GM23248 (cell line): Measurements from ENCODE around the gene IFIT1B. TPM values are rescaled to one million over a fixed set of nuclear protein-coding genes. Genes with fewer than 3 reads are reported as not detected.
"Not testable (repeated sequence)": the region's sequence is repeated elsewhere in the genome, so short reads cannot be mapped to it uniquely, and the experiment has no call there.

Source experiments
- DNase-seq: peaks from one replicate; pipeline ENCODE4 v3.0.0-alpha.2; 2015
- H2AFZ ChIP-seq: fragments of 200-600 bp; sonication (generic); 2 replicates; pipeline ENCODE4 v1.6.1; 2016; ENCODE audit warnings: antibody characterized with exemption
- H3F3A ChIP-seq: fragments of 200-600 bp; sonication (generic); 2 replicates; pipeline ENCODE4 v1.6.1; 2016; ENCODE audit warnings: mild to moderate bottlenecking, antibody characterized with exemption, mixed run types; ENCODE audit not compliant: insufficient read depth
- H3K27ac ChIP-seq: fragments of 200-600 bp; sonication (generic); 2 replicates; pipeline ENCODE4 v1.5.1; 2016; ENCODE audit warnings: mild to moderate bottlenecking
- H3K27me3 ChIP-seq: fragments of 200-600 bp; sonication (generic); replicated peaks from 2 replicates; pipeline ENCODE4 v1.6.1; 2016; ENCODE audit warnings: mild to moderate bottlenecking; ENCODE audit not compliant: insufficient read depth
- H3K36me3 ChIP-seq: fragments of 200-600 bp; sonication (generic); 2 replicates; pipeline ENCODE4 v1.6.1; 2016; ENCODE audit warnings: low read depth, mild to moderate bottlenecking
- H3K4me1 ChIP-seq: fragments of 200-600 bp; sonication (generic); 2 replicates; pipeline ENCODE4 v1.6.1; 2016; ENCODE audit warnings: mild to moderate bottlenecking; ENCODE audit not compliant: insufficient read depth
- H3K4me2 ChIP-seq: fragments of 200-600 bp; sonication (generic); one replicate; pipeline ENCODE4 v1.6.1; 2016; ENCODE audit warnings: mild to moderate bottlenecking; ENCODE audit not compliant: unreplicated experiment
- H3K4me3 ChIP-seq: fragments of 200-600 bp; sonication (generic); 2 replicates; pipeline ENCODE4 v1.5.1; 2016; ENCODE audit warnings: mild to moderate bottlenecking
- H3K79me2 ChIP-seq: fragments of 200-600 bp; sonication (generic); 2 replicates; pipeline ENCODE4 v1.6.1; 2016; ENCODE audit warnings: mild to moderate bottlenecking; ENCODE audit not compliant: insufficient read depth
- H3K9ac ChIP-seq: fragments of 200-600 bp; sonication (generic); 2 replicates; pipeline ENCODE4 v1.6.1; 2016; ENCODE audit warnings: mild to moderate bottlenecking
- H3K9me2 ChIP-seq: fragments of 200-600 bp; sonication (generic); 2 replicates; pipeline ENCODE4 v1.6.1; 2016; ENCODE audit warnings: mixed run types, mild to moderate bottlenecking, moderate library complexity; ENCODE audit not compliant: insufficient read depth
- H3K9me3 ChIP-seq: fragments of 200-600 bp; sonication (generic); one replicate; pipeline ENCODE4 v1.6.1; 2017; ENCODE audit warnings: low read depth
- H4K20me1 ChIP-seq: fragments of 200-600 bp; sonication (generic); 2 replicates; pipeline ENCODE4 v1.6.0; 2016; ENCODE audit not compliant: insufficient read depth
- EZH2 ChIP-seq: fragments of 200-600 bp; sonication (generic); IDR thresholded peaks from 2 replicates; pipeline ENCODE4 v1.6.1; 2018; ENCODE audit warnings: antibody characterized with exemption, mild to moderate bottlenecking; ENCODE audit not compliant: insufficient read depth, poor library complexity, severe bottlenecking
- WGBS, 2 experiments: methylation state at CpG; one replicate each; pipeline ENCODE4 v1.1.6; 2015 to 2017; ENCODE audit warnings: low lambda C conversion rate in 2 of 2, low coverage in 1 of 2; ENCODE audit errors: missing lambda C conversion rate in 2 of 2; 5-methylcytosine and 5-hydroxymethylcytosine counted together
- in situ Hi-C: fragments of 300-500 bp; cut with MboI; formaldehyde crosslinking; loops from 2 replicates; pipeline ENCODE4 v1.15.0; 2020
- polyA plus RNA-seq: library from polyadenylated mRNA; unstranded; fragments of >200 nt; fragmentation: Nextera tagmentation; extraction: Ambion mirVana; gene quantifications from 2 replicates; pipeline ENCODE4 v1.2.1, GENCODE V29; 2016
- total RNA-seq: library from RNA; depleted of rRNA; stranded (reverse); fragments of >200 nt; shearing (Covaris generic); gene quantifications from 2 replicates; pipeline ENCODE4 v1.2.3, GENCODE V29; 2014

IFIT1B gene
- total and polyA plus RNA-seq, 2 experiments from 2014 or later: not detected

DNA sequence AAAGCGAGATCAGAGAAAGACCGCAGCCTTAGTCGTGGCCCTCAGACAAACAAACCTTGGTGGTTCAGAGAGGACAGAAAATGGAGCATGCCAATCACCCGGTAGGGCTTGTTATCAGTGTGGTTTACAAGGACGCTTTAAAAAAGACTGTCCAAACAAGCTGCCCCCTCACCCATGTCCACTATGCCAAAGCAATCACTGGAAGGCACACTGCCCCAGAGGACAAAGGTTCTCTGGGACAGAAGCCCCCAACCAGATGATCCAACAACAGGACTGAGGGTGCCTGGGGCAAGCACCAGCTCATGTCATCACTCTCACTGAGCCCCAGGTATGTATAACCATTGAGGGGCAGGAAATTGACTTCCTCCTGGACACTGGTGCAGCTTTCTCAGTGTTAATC lies 31.4 kb downstream of the IFIT1B start:
- not testable (repeated sequence) for H3K36me3 ChIP-seq, H3F3A ChIP-seq, DNase-seq, H3K4me1 ChIP-seq, H3K4me2 ChIP-seq, H2AFZ ChIP-seq, H3K9me3 ChIP-seq, H3K27ac ChIP-seq, H3K9me2 ChIP-seq, H3K79me2 ChIP-seq, H3K4me3 ChIP-seq, H3K9ac ChIP-seq, H3K27me3 ChIP-seq, H4K20me1 ChIP-seq
- WGBS, 2 experiments: 86 to 87% methylated on average over 5 of the region's 5 CpGs
- in situ Hi-C loops: loop anchor here (25.0 kb wide), 1 partner anchor 303 kb away; the partner anchor contains the start of gene KIF20B

DNA sequence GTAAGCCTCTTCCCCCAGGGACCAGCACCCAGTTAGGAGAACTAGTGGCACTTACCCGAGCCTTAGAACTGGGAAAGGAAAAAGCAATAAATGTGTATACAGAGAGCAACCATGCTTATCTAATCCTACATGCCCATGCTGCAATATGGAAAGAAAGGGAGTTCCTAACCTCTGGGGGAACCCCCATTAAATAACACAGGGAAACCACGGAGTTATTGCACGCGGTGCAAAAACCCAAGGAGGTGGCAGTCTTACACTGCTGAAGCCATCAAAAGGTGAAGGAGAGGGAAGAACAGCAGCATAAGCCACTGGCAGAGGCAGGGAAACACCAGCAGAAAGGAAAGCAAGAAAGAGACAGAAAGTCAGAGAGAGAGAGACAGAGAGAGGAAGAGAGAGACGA lies 32.7 kb downstream of the IFIT1B start:
- H3K4me1 ChIP-seq, H3F3A ChIP-seq, H3K9me3 ChIP-seq, DNase-seq, H2AFZ ChIP-seq, H3K36me3 ChIP-seq, H3K27ac ChIP-seq, H3K9ac ChIP-seq, H3K4me3 ChIP-seq, H4K20me1 ChIP-seq, H3K27me3 ChIP-seq, H3K9me2 ChIP-seq, H3K4me2 ChIP-seq: not testable (repeated sequence)
- peaks cover 10% of the 10 kb centered on the region for H3K79me2 ChIP-seq
- in situ Hi-C loops: loop anchor here (25.0 kb wide), 1 partner anchor 302 kb away; the partner anchor contains the start of gene KIF20B
- whole genome bisulfite sequencing, 2 experiments: 88 to 94% methylated on average over 5 of the region's 5 CpGs

DNA sequence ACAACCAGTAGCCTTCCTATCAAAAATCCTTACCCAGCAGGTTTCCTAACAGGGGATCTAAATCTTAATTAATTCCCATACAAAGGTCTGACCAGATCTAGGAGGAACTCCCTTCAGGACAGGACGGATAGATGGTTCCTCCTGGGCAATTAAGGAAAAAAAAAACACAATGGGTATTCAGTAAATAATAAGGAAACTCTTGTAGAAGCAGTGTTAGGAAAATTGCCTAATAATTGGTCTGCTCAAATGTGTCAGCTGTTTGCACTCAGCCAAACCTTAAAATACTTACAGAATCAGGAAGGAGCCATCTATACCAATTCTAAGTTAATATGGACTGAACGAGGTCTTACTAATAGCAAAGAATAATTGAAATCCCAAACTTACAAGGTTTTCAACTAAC lies 33.3 kb downstream of the IFIT1B start:
- H2AFZ ChIP-seq, H3K4me1 ChIP-seq, H3K27me3 ChIP-seq, H3K27ac ChIP-seq, H3K9me3 ChIP-seq, H3K4me2 ChIP-seq, H3K9ac ChIP-seq, H3K4me3 ChIP-seq, H3K9me2 ChIP-seq, DNase-seq, H3K36me3 ChIP-seq, H4K20me1 ChIP-seq, H3F3A ChIP-seq: not testable (repeated sequence)
- in situ Hi-C loops: loop anchor here (25.0 kb wide), 1 partner anchor 301 kb away; the partner anchor contains the start of gene KIF20B
- WGBS, 2 experiments: 71 to 72% methylated on average over 2 of the region's 2 CpGs
- peaks cover 16% of the 10 kb centered on the region for H3K79me2 ChIP-seq

DNA sequence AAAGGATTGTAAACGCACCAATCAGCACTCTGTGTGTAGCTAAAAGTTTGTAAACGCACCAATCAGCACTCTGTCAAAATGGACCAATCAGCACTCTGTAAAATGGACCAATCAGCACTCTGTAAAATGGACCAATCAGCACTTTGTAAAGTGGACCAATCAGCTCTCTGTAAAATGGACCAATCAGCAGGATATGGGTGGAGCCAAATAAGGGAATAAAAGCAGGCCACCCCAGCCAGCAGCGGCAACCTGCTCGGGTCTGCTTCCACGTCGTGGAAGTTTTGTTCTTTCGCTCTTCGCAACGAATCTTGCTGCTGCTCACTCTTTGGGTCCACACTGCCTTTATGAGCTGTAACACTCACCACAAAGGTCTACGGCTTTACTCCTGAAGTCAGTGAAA lies 34.4 kb downstream of the IFIT1B start:
- peaks cover 26% of the 10 kb centered on the region for H3K79me2 ChIP-seq
- not testable (repeated sequence) for H3F3A ChIP-seq, H3K4me3 ChIP-seq, H3K9me2 ChIP-seq, DNase-seq, H3K36me3 ChIP-seq, H4K20me1 ChIP-seq, H3K9ac ChIP-seq, H2AFZ ChIP-seq, H3K27ac ChIP-seq, H3K4me2 ChIP-seq, H3K27me3 ChIP-seq, H3K9me3 ChIP-seq, H3K4me1 ChIP-seq
- WGBS, 2 experiments: 86% methylated on average over 10 of the region's 10 CpGs
- in situ Hi-C loops: loop anchor here (25.0 kb wide), 1 partner anchor 300 kb away; the partner anchor contains the start of gene KIF20B

DNA sequence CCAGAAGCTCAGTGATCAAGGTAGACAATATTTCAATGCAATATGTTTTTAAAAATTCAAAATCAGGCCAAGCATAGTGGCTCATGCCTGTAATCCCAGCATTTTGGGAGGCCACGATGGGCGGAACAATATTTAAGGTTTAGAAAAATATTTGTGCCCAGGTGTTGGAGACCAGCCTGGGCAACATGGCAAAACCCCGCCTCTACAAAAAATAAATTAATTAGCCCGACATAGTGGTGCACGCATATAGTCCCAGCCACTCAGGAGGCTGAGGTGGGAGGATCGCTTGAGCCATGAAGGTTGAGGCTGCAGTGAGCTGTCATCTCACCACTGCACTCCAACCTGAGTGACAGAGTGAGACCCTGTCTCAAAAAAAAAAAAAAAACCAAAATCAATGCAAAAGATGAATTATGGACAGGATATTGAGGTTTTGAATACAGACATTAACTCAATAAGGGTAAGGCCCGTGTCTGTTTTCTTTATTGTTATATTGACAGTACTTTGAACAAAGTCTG lies 35.6 kb downstream of the IFIT1B start:
- WGBS, 2 experiments: 77 to 82% methylated on average over 7 of the region's 7 CpGs
- H3F3A ChIP-seq: peaks cover 7% of the 10 kb centered on the region
- DNase-seq: no peak
- no peaks in the 10 kb centered on the region for H3K9me3 ChIP-seq
- peak overlapping the region; percentile 86 for H3K4me3 ChIP-seq
- peak overlapping the region; percentile 89 for H3K4me2 ChIP-seq
- H3K4me1 ChIP-seq: peaks cover 3% of the 10 kb centered on the region; the same call in 1 of the 2 replicates
- H3K9me2 ChIP-seq: no peaks in the 10 kb centered on the region
- no peak for TF ChIP-seq EZH2
- 0 out of 2 replicates have a peak, but pooled peaks cover 11% of the 10 kb centered on the region for H3K36me3 ChIP-seq
- H3K79me2 ChIP-seq: peaks cover 38% of the 10 kb centered on the region
- in situ Hi-C loops: loop anchor here (25.0 kb wide), 1 partner anchor 299 kb away; the partner anchor contains the start of gene KIF20B
- peak overlapping the region; percentile 94 for H2AFZ ChIP-seq
- no peaks in the 10 kb centered on the region for H4K20me1 ChIP-seq
- peak overlapping the region; percentile 93; the same call in 1 of the 2 replicates for H3K9ac ChIP-seq
- no peak overlapping the region for H3K27ac ChIP-seq
- H3K27me3 ChIP-seq: no peaks in the 10 kb centered on the region
